Activated CD8-positive, alpha-beta memory T cell treated with anti-CD3 and anti-CD28 coated beads for 1 hour (primary cell): ENCODE measurements around the gene DNAJC10.

Experiments used
- DNase-seq, 2 donors: peaks; one replicate each; pipeline ENCODE4 v3.0.0-alpha.2; 2020; ENCODE audit warnings: low read depth in 1 of 2; ENCODE audit errors: extremely low read depth in 1 of 2

DNAJC10 gene

GRCh38 chr2:182831921-182832320, 115.9 kb downstream of the DNAJC10 start:
- DNase-seq, result no peak

GRCh38 chr2:182833084-182833854, 117.2 kb downstream of the DNAJC10 start:
- DNase-seq, result no peak

DNA sequence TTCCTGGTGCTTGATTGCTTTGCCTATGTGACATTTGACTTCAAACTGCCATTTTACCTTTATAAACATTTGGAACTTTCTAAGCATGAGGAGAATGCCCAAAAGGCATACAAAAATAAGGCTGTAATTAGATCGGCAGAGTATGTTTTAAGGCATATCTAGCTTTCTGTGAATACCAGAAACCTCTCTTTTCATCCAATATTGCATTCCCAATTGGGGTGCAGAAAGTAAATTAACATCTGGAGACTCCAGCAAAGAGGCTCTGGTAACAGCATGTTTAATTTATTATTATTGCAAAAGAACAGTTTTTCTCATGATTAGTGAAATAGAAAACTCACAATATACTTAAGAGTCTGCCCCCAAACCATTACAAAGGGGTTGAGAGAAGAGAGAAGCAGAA, 118.2 kb downstream of the DNAJC10 start:
- DNase-seq, result no peak

GRCh38 chr2:182836451-182836850, 120.4 kb downstream of the DNAJC10 start:
- no peak for DNase-seq
